H9 (cell line): ENCODE measurements around the gene CLPTM1L. TPM values are rescaled to one million over a fixed set of nuclear protein-coding genes. Genes with fewer than 3 reads are reported as not detected.

Experiments
- DNase-seq: peaks from one replicate; pipeline ENCODE4 v3.0.0-alpha.2; 2017
- H2AFZ ChIP-seq: one replicate; pipeline ENCODE4 v1.6.1; 2013; ENCODE audit warnings: mild to moderate bottlenecking, low read length, control low read depth, moderate library complexity
- H2AK5ac ChIP-seq: 2 replicates; pipeline ENCODE4 v1.6.1; 2013; ENCODE audit warnings: low read length, control low read depth, mixed read lengths; ENCODE audit not compliant: insufficient read length
- H2BK120ac ChIP-seq: one replicate; pipeline ENCODE4 v1.6.1; 2013; ENCODE audit warnings: low read depth, mild to moderate bottlenecking, low read length, control low read depth, inconsistent platforms; ENCODE audit not compliant: poor library complexity, severe bottlenecking
- H2BK12ac ChIP-seq: 2 replicates; pipeline ENCODE4 v1.6.1; 2013; ENCODE audit warnings: low read length, control low read depth, mixed read lengths, low read depth; ENCODE audit not compliant: insufficient read length
- H2BK15ac ChIP-seq: 2 replicates; pipeline ENCODE4 v1.6.1; 2013; ENCODE audit warnings: low read depth, low read length, control low read depth
- H2BK20ac ChIP-seq: one replicate; pipeline ENCODE4 v1.6.1; 2013; ENCODE audit warnings: low read depth, mild to moderate bottlenecking, low read length, control low read depth, inconsistent platforms; ENCODE audit not compliant: poor library complexity, severe bottlenecking
- H2BK5ac ChIP-seq: 2 replicates; pipeline ENCODE4 v1.6.1; 2013; ENCODE audit warnings: low read length, control low read depth, mixed read lengths; ENCODE audit not compliant: insufficient read length
- H3K14ac ChIP-seq: 2 replicates; pipeline ENCODE4 v1.6.1; 2013; ENCODE audit warnings: low read length, control low read depth; ENCODE audit not compliant: insufficient read depth
- H3K18ac ChIP-seq: 2 replicates; pipeline ENCODE4 v1.6.1; 2013; ENCODE audit warnings: low read depth, mild to moderate bottlenecking, mixed read lengths, low read length, control low read depth; ENCODE audit not compliant: insufficient read length
- H3K23ac ChIP-seq: 2 replicates; pipeline ENCODE4 v1.6.1; 2013; ENCODE audit warnings: low read length, control low read depth, mixed read lengths, low read depth; ENCODE audit not compliant: insufficient read length
- H3K23me2 ChIP-seq: 2 replicates; pipeline ENCODE4 v1.6.1; 2013; ENCODE audit warnings: low read depth, mild to moderate bottlenecking, mixed read lengths, low read length, control low read depth; ENCODE audit not compliant: insufficient read length, poor library complexity, severe bottlenecking
- H3K27ac ChIP-seq: 2 replicates; pipeline ENCODE4 v1.5.1; 2013; ENCODE audit warnings: low read length, control low read depth, mixed read lengths, low read depth; ENCODE audit not compliant: insufficient read length
- H3K27me3 ChIP-seq: 2 replicates; pipeline ENCODE4 v1.6.1; 2013; ENCODE audit warnings: low read length, control low read depth, inconsistent platforms; ENCODE audit not compliant: insufficient read depth
- H3K4ac ChIP-seq: 2 replicates; pipeline ENCODE4 v1.6.1; 2013; ENCODE audit warnings: low read depth, mild to moderate bottlenecking, control low read depth, inconsistent platforms, low read length, moderate library complexity
- H3K4me1 ChIP-seq: 2 replicates; pipeline ENCODE4 v1.6.1; 2013; ENCODE audit warnings: low read length, control low read depth, inconsistent platforms; ENCODE audit not compliant: insufficient read depth
- H3K4me2 ChIP-seq: 2 replicates; pipeline ENCODE4 v1.6.1; 2013; ENCODE audit warnings: low read length, control low read depth, mixed read lengths; ENCODE audit not compliant: insufficient read length, insufficient read depth
- H3K56ac ChIP-seq: 2 replicates; pipeline ENCODE4 v1.6.1; 2013; ENCODE audit warnings: low read depth, mild to moderate bottlenecking, mixed read lengths, low read length, control low read depth; ENCODE audit not compliant: insufficient read length
- H3K79me1 ChIP-seq: 2 replicates; pipeline ENCODE4 v1.6.1; 2013; ENCODE audit warnings: low read depth, mild to moderate bottlenecking, moderate library complexity, low read length, control low read depth, inconsistent platforms; ENCODE audit not compliant: insufficient read depth, poor library complexity, severe bottlenecking
- H3K79me2 ChIP-seq: 2 replicates; pipeline ENCODE4 v1.6.1; 2013; ENCODE audit warnings: low read length, control low read depth, inconsistent platforms; ENCODE audit not compliant: insufficient read depth
- H3K9ac ChIP-seq: 2 replicates; pipeline ENCODE4 v1.6.1; 2013; ENCODE audit warnings: low read length, control low read depth, mixed read lengths; ENCODE audit not compliant: insufficient read length; ENCODE audit errors: extremely low read depth
- H3K9me3 ChIP-seq: one replicate; pipeline ENCODE4 v1.6.1; 2013; ENCODE audit warnings: low read depth, low read length, inconsistent platforms; ENCODE audit not compliant: control insufficient read depth
- H3T11ph ChIP-seq: one replicate; pipeline ENCODE4 v1.6.1; 2013; ENCODE audit warnings: mild to moderate bottlenecking, low read length, control low read depth, inconsistent platforms
- H4K20me1 ChIP-seq: one replicate; pipeline ENCODE4 v1.6.1; 2013; ENCODE audit not compliant: control insufficient read depth, insufficient read length, insufficient read depth
- H4K5ac ChIP-seq: 2 replicates; pipeline ENCODE4 v1.6.1; 2013; ENCODE audit warnings: low read depth, mild to moderate bottlenecking, mixed read lengths, low read length, control low read depth; ENCODE audit not compliant: insufficient read length
- H4K8ac ChIP-seq: replicated peaks from 2 replicates; pipeline ENCODE4 v1.6.1; 2013; ENCODE audit warnings: low read length, control low read depth, mixed read lengths, low read depth; ENCODE audit not compliant: insufficient read length
- H4K91ac ChIP-seq: 2 replicates; pipeline ENCODE4 v1.6.1; 2013; ENCODE audit warnings: low read depth, mild to moderate bottlenecking, moderate library complexity, mixed read lengths, low read length, control low read depth; ENCODE audit not compliant: insufficient read length
- H3K27ac Mint-ChIP-seq, 3 experiments: 2 replicates in 2 of 3; 3 replicates in 1 of 3; pipeline ENCODE4 v1.8.0; 2020 to 2021; ENCODE audit warnings: mixed read lengths in 3 of 3, mild to moderate bottlenecking in 1 of 3, moderate library complexity in 1 of 3
- H3K27me3 Mint-ChIP-seq: 2 replicates; pipeline ENCODE4 v1.8.0; 2021; ENCODE audit warnings: low read depth, mild to moderate bottlenecking, moderate library complexity, mixed read lengths
- H3K36me3 Mint-ChIP-seq, 3 experiments: 2 replicates in 2 of 3; 3 replicates in 1 of 3; pipeline ENCODE4 v1.8.0; 2020 to 2021; ENCODE audit warnings: low read depth in 3 of 3, mixed read lengths in 3 of 3; ENCODE audit not compliant: insufficient read depth in 1 of 3
- H3K4me1 Mint-ChIP-seq, 2 experiments: 2 replicates each; pipeline ENCODE4 v1.8.0; 2020; ENCODE audit warnings: mixed read lengths in 2 of 2
- H3K4me3 Mint-ChIP-seq, 2 experiments: 2 replicates in 1 of 2; 3 replicates in 1 of 2; pipeline ENCODE4 v1.8.0; 2020 to 2021; ENCODE audit warnings: mild to moderate bottlenecking in 2 of 2, mixed read lengths in 2 of 2, moderate library complexity in 1 of 2
- H3K9me3 Mint-ChIP-seq, 2 experiments: 2 replicates in 1 of 2; 3 replicates in 1 of 2; pipeline ENCODE4 v1.8.0; 2020; ENCODE audit warnings: mild to moderate bottlenecking in 2 of 2, mixed read lengths in 2 of 2, moderate library complexity in 1 of 2
- WGBS: extraction: QIAGEN DNeasy Blood & Tissue Kit; methylation state at CpG from one replicate; pipeline ENCODE4 v1.1.7; 2013; ENCODE audit warnings: missing lambda C conversion rate, low lambda C conversion rate, mixed read lengths; ENCODE audit not compliant: insufficient read length; ENCODE audit errors: extremely low coverage; 5-methylcytosine and 5-hydroxymethylcytosine counted together
- total RNA-seq: library from RNA; stranded (reverse); gene quantifications from 2 replicates; pipeline ENCODE4 v1.2.1, GENCODE V29; 2021
- TF ChIP-seq, protein P1 (sequence below): fragments of 200-600 bp; sonication (generic); conservative IDR thresholded peaks from 3 replicates; pipeline ENCODE4 v1.8.0; 2021; ENCODE audit warnings: antibody characterized with exemption, mild to moderate bottlenecking

Gene CLPTM1L
- total RNA-seq, 1 experiment from 2014 or later, result 108 TPM

GRCh38 chr5:1362242-1363015 is 17.5 kb upstream of the CLPTM1L start:
- DNase-seq, result no peak
- Histone ChIP-seq H2AFZ (no peak overlapping the region), H4K91ac (no peak overlapping the region), H3K23ac (no peak overlapping the region), H2BK12ac (no peak overlapping the region), H2BK5ac (no peak overlapping the region), H3K56ac (no peak overlapping the region), H2BK120ac (no peak overlapping the region), H3T11ph (no peak overlapping the region), H3K4me1 (no peaks in the 10 kb centered on the region; the same call in 1 of the 2 replicates), H4K20me1 (no peaks in the 10 kb centered on the region), H3K4me2 (no peak overlapping the region), H3K79me2 (no peaks in the 10 kb centered on the region), H3K4ac (no peak overlapping the region), H4K5ac (no peak overlapping the region), H3K27me3 (no peaks in the 10 kb centered on the region), H2AK5ac (no peak overlapping the region), H3K27ac (no peak overlapping the region), H2BK20ac (no peak overlapping the region), H4K8ac (no peak overlapping the region), H3K23me2 (no peaks in the 10 kb centered on the region), H2BK15ac (no peak overlapping the region), H3K79me1 (no peaks in the 10 kb centered on the region), H3K18ac (no peak overlapping the region), H3K9me3 (no peaks in the 10 kb centered on the region), H3K9ac (no peak overlapping the region), H3K14ac (no peak overlapping the region)
- no peak overlapping the region for H3K27ac Mint-ChIP-seq
- H3K9me3 Mint-ChIP-seq, result no peaks in the 10 kb centered on the region
- peaks cover 9 to 16% of the 10 kb centered on the region in 2 experiments for H3K4me1 Mint-ChIP-seq
- no peak overlapping the region for H3K4me3 Mint-ChIP-seq
- WGBS, result no CpG with 5 or more reads among the region's 29 CpGs
- H3K36me3 Mint-ChIP-seq, result no peaks in the 10 kb centered on the region
- peaks cover 35% of the 10 kb centered on the region for H3K27me3 Mint-ChIP-seq
- TF ChIP-seq, protein P1, sequence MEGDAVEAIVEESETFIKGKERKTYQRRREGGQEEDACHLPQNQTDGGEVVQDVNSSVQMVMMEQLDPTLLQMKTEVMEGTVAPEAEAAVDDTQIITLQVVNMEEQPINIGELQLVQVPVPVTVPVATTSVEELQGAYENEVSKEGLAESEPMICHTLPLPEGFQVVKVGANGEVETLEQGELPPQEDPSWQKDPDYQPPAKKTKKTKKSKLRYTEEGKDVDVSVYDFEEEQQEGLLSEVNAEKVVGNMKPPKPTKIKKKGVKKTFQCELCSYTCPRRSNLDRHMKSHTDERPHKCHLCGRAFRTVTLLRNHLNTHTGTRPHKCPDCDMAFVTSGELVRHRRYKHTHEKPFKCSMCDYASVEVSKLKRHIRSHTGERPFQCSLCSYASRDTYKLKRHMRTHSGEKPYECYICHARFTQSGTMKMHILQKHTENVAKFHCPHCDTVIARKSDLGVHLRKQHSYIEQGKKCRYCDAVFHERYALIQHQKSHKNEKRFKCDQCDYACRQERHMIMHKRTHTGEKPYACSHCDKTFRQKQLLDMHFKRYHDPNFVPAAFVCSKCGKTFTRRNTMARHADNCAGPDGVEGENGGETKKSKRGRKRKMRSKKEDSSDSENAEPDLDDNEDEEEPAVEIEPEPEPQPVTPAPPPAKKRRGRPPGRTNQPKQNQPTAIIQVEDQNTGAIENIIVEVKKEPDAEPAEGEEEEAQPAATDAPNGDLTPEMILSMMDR, result no peak
